AG20443 (cell line): ENCODE measurements around the gene TMEM178B.
"Not testable (repeated sequence)": the region's sequence is repeated elsewhere in the genome, so short reads cannot be mapped to it uniquely, and the experiment has no call there.

Experiments
- DNase-seq: peaks from one replicate; pipeline ENCODE4 v3.0.0; 2012; ENCODE audit warnings: low spot score, mixed read lengths

The TMEM178B gene

GRCh38 chr7:141389140-141389796 lies 315.4 kb downstream of the TMEM178B start:
- no peak for DNase-seq

- DNase-seq, result no peak
These were observed 316.5 kb downstream of the TMEM178B start for GRCh38 chr7:141390339-141390738.

GRCh38 chr7:141393056-141393455 lies 319.2 kb downstream of the TMEM178B start:
- DNase-seq, result no peak

- DNase-seq, result no peak
These were observed 323.6 kb downstream of the TMEM178B start for GRCh38 chr7:141397236-141398163.

GRCh38 chr7:141400356-141400755 lies 326.5 kb downstream of the TMEM178B start:
- DNase-seq, result no peak

- no peak for DNase-seq
These were observed 328.6 kb downstream of the TMEM178B start for GRCh38 chr7:141402277-141402996.

- DNase-seq, result not testable (repeated sequence)
These were observed 330.0 kb downstream of the TMEM178B start for GRCh38 chr7:141403846-141404245.

GRCh38 chr7:141406347-141406746 lies 332.5 kb downstream of the TMEM178B start:
- DNase-seq, result no peak

- DNase-seq, result no peak
These were observed 334.0 kb downstream of the TMEM178B start for GRCh38 chr7:141407893-141408292.

GRCh38 chr7:141408440-141408839 lies 334.6 kb downstream of the TMEM178B start:
- no peak for DNase-seq

- DNase-seq, result no peak
These were observed 335.4 kb downstream of the TMEM178B start for GRCh38 chr7:141409219-141409618.

GRCh38 chr7:141409801-141410329 lies 336.0 kb downstream of the TMEM178B start:
- no peak for DNase-seq

GRCh38 chr7:141410353-141411000 lies 336.6 kb downstream of the TMEM178B start:
- no peak for DNase-seq

GRCh38 chr7:141411133-141411532 lies 337.3 kb downstream of the TMEM178B start:
- no peak for DNase-seq

GRCh38 chr7:141415999-141416398 lies 342.1 kb downstream of the TMEM178B start:
- no peak for DNase-seq

- DNase-seq, result no peak
These were observed 342.9 kb downstream of the TMEM178B start for GRCh38 chr7:141416650-141417270.

- no peak for DNase-seq
These were observed 343.6 kb downstream of the TMEM178B start for GRCh38 chr7:141417506-141417905.

- no peak for DNase-seq
These were observed 344.2 kb downstream of the TMEM178B start for GRCh38 chr7:141418066-141418465.

GRCh38 chr7:141421306-141421705 lies 347.4 kb downstream of the TMEM178B start:
- DNase-seq, result no peak

- no peak for DNase-seq
These were observed 353.3 kb downstream of the TMEM178B start for GRCh38 chr7:141427134-141427533.

GRCh38 chr7:141430455-141431139 lies 356.7 kb downstream of the TMEM178B start:
- no peak for DNase-seq
